DND-41 (cell line): ENCODE data around the gene SH3RF3.

Experiments
- CTCF ChIP-seq: IDR thresholded peaks from 2 replicates; pipeline ENCODE4 v1.5.1; 2012; ENCODE audit warnings: borderline replicate concordance, low read length, moderate library complexity, mild to moderate bottlenecking; ENCODE audit not compliant: poor library complexity, severe bottlenecking; ENCODE audit errors: extremely low read depth
- EZH2 ChIP-seq: IDR thresholded peaks from 3 replicates; pipeline ENCODE4 v1.6.1; 2012; ENCODE audit warnings: borderline replicate concordance, low read depth, mild to moderate bottlenecking, moderate library complexity, low read length, inconsistent platforms; ENCODE audit not compliant: severe bottlenecking

GRCh38 chr2:109472331-109472959 is 343.4 kb downstream of the SH3RF3 start:
- no peak for TF ChIP-seq CTCF
- TF ChIP-seq EZH2: no peak
